Smooth muscle cell (in vitro differentiated cells): ENCODE results near the gene IL1A. TPM values are rescaled to one million over a fixed set of nuclear protein-coding genes. Genes with fewer than 3 reads are reported as not detected.

Experiments
- DNase-seq: peaks from one replicate; lab custom pipeline; 2025; ENCODE audit not compliant: unreplicated experiment; lab: John Stamatoyannopoulos, UW
- H2AFZ ChIP-seq: fragments of 200-600 bp; sonication (generic); 2 replicates; pipeline ENCODE4 v1.6.0; 2016; ENCODE audit warnings: antibody characterized with exemption, low read depth, mild to moderate bottlenecking
- H3F3A ChIP-seq: fragments of 200-600 bp; sonication (generic); 2 replicates; pipeline ENCODE4 v1.6.0; 2017; ENCODE audit warnings: antibody characterized with exemption, low read depth
- H3K27ac ChIP-seq: fragments of 200-600 bp; sonication (generic); 2 replicates; pipeline ENCODE4 v1.5.1; 2016; ENCODE audit warnings: low read depth, mild to moderate bottlenecking
- H3K27me3 ChIP-seq: fragments of 200-600 bp; sonication (generic); 2 replicates; pipeline ENCODE4 v1.6.1; 2016; ENCODE audit warnings: low read depth, mild to moderate bottlenecking
- H3K36me3 ChIP-seq: fragments of 200-600 bp; sonication (generic); 2 replicates; pipeline ENCODE4 v1.5.1; 2016; ENCODE audit warnings: low read depth
- H3K4me1 ChIP-seq: fragments of 200-600 bp; sonication (generic); 2 replicates; pipeline ENCODE4 v1.5.1; 2016; ENCODE audit warnings: low read depth
- H3K4me2 ChIP-seq: fragments of 200-600 bp; sonication (generic); 2 replicates; pipeline ENCODE4 v1.6.0; 2016; ENCODE audit warnings: mild to moderate bottlenecking
- H3K4me3 ChIP-seq: fragments of 200-600 bp; sonication (generic); 2 replicates; pipeline ENCODE4 v1.5.1; 2016; ENCODE audit warnings: mild to moderate bottlenecking
- H3K79me2 ChIP-seq: fragments of 200-600 bp; sonication (generic); 2 replicates; pipeline ENCODE4 v1.6.0; 2016; ENCODE audit warnings: low read depth, mild to moderate bottlenecking
- H3K9ac ChIP-seq: fragments of 200-600 bp; sonication (generic); 2 replicates; pipeline ENCODE4 v1.6.0; 2016; ENCODE audit warnings: low read depth
- H3K9me3 ChIP-seq: fragments of 200-600 bp; sonication (generic); replicated peaks from 2 replicates; pipeline ENCODE4 v1.5.1; 2016; ENCODE audit warnings: low read depth
- H4K20me1 ChIP-seq: fragments of 200-600 bp; sonication (generic); 2 replicates; pipeline ENCODE4 v1.6.0; 2016; ENCODE audit warnings: low read depth
- CTCF ChIP-seq: fragments of 200-600 bp; sonication (generic); IDR thresholded peaks from 2 replicates; pipeline ENCODE4 v1.5.1; 2017; ENCODE audit warnings: borderline replicate concordance, mild to moderate bottlenecking, antibody characterized with exemption; ENCODE audit not compliant: insufficient read depth, poor library complexity, severe bottlenecking
- WGBS: methylation state at CpG from one replicate; pipeline ENCODE4 v1.1.7; 2016; ENCODE audit warnings: low lambda C conversion rate; 5-methylcytosine and 5-hydroxymethylcytosine counted together
- polyA plus RNA-seq: library from polyadenylated mRNA; unstranded; fragments of >200 nt; fragmentation: Nextera tagmentation; extraction: Ambion mirVana; gene quantifications from 2 replicates; pipeline ENCODE4 v1.2.1, GENCODE V29; 2016
- total RNA-seq: library from RNA; depleted of rRNA; stranded (reverse); fragments of >200 nt; gene quantifications from 2 replicates; pipeline ENCODE4 v1.2.3, GENCODE V29; 2014

The IL1A gene
- total and polyA plus RNA-seq, 2 experiments from 2014 or later = 1.4 to 6.4 TPM

- Histone ChIP-seq H3K4me3 (no peak overlapping the region), H4K20me1 (no peaks in the 10 kb centered on the region), H3K9me3 (no peaks in the 10 kb centered on the region), H3K27ac (no peak overlapping the region), H3K9ac (no peak overlapping the region), H3K4me2 (no peak overlapping the region), H3K27me3 (no peaks in the 10 kb centered on the region), H3F3A (no peaks in the 10 kb centered on the region), H2AFZ (no peak overlapping the region), H3K79me2 (no peaks in the 10 kb centered on the region), H3K4me1 (no peaks in the 10 kb centered on the region), H3K36me3 (no peaks in the 10 kb centered on the region)
- no peak for DNase-seq
- no peak for TF ChIP-seq CTCF
- WGBS = 95% methylated on average over 15 of the region's 15 CpGs
These were observed 47.9 kb upstream of the IL1A start for GRCh38 chr2:112831946-112832840.

GRCh38 chr2:112831513-112831845 is 47.2 kb upstream of the IL1A start:
- 100% methylated on average over 2 of the region's 2 CpGs for WGBS
- H2AFZ ChIP-seq = no peak overlapping the region
- no peak for DNase-seq
- H3K4me2 ChIP-seq = no peak overlapping the region
- H3K4me1 ChIP-seq = no peaks in the 10 kb centered on the region
- no peaks in the 10 kb centered on the region for H3K27me3 ChIP-seq
- no peak overlapping the region for H3K27ac ChIP-seq
- H4K20me1 ChIP-seq = no peaks in the 10 kb centered on the region
- no peaks in the 10 kb centered on the region for H3K79me2 ChIP-seq
- no peak for TF ChIP-seq CTCF
- H3K4me3 ChIP-seq = no peak overlapping the region
- no peaks in the 10 kb centered on the region for H3K9me3 ChIP-seq
- no peaks in the 10 kb centered on the region for H3F3A ChIP-seq
- H3K9ac ChIP-seq = no peak overlapping the region
- no peaks in the 10 kb centered on the region for H3K36me3 ChIP-seq

GRCh38 chr2:112830682-112831512 is 46.6 kb upstream of the IL1A start:
- no peak overlapping the region for H3K9ac ChIP-seq

More at GRCh38 chr2:112830682-112831512, 46.6 kb upstream of the IL1A start:
- Histone ChIP-seq H3K4me1 (no peaks in the 10 kb centered on the region), H3K27me3 (no peaks in the 10 kb centered on the region), H3K27ac (no peak overlapping the region), H4K20me1 (no peaks in the 10 kb centered on the region), H3F3A (no peaks in the 10 kb centered on the region), H3K36me3 (no peaks in the 10 kb centered on the region), H3K4me3 (no peak overlapping the region), H3K4me2 (no peak overlapping the region), H3K79me2 (no peaks in the 10 kb centered on the region), H3K9me3 (no peaks in the 10 kb centered on the region), H2AFZ (no peak overlapping the region)
- DNase-seq = no peak
- WGBS = 86% methylated on average over 5 of the region's 5 CpGs
- TF ChIP-seq CTCF = no peak
